Activated CD8-positive, alpha-beta memory T cell treated with anti-CD3 and anti-CD28 coated beads for 1 hour (primary cell): Measurements from ENCODE around the gene ZNF555.

Source experiments
- DNase-seq, 2 donors: peaks; one replicate each; pipeline ENCODE4 v3.0.0-alpha.2; 2020; ENCODE audit warnings: low read depth in 1 of 2; ENCODE audit errors: extremely low read depth in 1 of 2

The ZNF555 gene

DNA sequence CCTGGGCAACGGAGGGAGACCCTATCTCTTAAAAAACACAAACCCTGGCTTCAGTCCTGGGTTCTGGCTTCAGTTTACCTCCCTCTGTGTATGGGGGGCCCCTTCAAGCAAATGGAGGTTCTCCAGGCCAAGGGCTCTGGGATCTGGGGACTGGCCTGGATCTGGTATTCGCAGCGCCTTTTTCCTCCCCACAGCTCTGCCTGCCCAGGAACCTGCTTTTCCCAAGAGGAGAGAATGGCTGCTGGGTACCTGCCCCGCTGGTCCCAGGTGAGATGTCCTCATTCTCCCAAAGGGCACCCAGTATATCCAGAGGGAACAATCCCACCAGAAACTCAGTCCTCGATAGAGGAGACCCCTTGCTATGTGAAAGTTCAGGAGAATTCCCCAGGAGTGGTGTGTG is 18.4 kb upstream of the ZNF555 start:
- no peak for DNase-seq

DNA sequence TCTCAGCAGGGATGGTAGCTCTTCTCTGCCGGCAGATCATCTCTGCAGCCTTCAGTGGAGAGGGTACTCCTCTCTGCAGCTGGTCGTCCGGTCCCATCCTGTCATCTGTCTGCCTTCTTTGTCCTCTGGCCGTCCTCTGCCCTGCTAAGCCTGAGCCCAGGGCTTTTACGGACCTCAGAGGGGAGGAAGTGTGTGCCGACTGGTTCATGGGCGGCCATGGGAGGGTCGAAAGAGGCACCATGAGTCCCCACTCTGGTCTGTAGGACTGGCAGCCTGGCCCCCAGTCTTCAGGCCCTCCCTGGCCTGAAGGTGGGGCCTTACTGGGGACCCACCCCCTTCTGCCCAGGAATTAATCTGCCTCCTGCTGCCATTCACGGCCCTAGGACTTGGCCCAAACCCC is 17.6 kb upstream of the ZNF555 start:
- DNase-seq: no peak

GRCh38 chr19:2824129-2824528 is 17.1 kb upstream of the ZNF555 start:
- DNase-seq: no peak

DNA sequence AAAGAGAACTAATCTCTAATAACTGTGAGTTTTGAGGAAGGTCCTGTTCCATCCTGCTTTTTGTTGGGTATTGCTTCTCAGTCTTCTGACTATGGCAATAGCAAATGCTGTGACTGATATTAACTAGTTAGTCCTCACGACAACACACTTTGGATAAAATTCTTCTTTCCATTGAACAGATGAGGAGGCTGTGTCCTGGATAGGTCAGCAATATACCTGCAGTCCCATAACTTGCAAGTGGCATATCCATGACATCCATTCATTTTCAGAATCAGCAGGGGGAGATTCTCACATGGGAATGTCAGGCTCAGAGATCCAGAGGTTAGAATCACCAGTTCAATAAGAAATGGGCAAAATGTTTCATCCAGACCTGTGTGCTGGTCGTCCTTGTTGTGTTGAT is 14.3 kb upstream of the ZNF555 start:
- no peak for DNase-seq

DNA sequence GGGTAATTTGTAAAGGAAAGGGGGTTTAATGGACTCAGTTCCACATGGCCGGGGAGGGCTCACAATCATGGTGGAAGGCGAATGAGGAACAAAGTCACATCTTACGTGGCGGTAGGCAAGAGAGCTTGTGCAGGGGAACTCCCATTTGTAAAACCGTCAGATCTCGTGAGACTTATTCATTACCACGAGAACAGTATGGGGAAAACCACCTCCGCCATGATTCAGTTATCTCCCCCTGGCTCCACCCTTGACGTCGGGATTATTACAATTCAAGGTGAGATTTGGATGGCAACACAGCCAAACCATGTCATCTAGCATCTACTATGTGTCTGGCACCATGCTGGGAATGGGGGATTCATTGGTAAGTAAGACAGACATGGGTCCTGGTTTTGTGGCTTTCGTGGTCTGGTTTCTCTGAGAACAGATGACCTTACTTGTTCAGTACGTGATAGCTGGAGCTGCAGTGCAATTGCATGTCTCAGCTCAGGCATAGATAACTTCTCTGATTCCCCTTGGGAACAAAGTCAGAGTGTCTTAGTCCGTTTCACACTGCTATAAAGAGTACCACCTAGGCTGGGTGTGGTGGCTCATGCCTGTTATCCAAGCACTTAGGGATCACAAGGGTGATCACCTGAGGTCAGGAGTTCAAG is 13.3 kb upstream of the ZNF555 start:
- DNase-seq: no peak

- DNase-seq: no peak
These were observed 6.9 kb upstream of the ZNF555 start for GRCh38 chr19:2834294-2834871.

GRCh38 chr19:2837430-2837829 is 3.8 kb upstream of the ZNF555 start:
- DNase-seq: no peak

DNA sequence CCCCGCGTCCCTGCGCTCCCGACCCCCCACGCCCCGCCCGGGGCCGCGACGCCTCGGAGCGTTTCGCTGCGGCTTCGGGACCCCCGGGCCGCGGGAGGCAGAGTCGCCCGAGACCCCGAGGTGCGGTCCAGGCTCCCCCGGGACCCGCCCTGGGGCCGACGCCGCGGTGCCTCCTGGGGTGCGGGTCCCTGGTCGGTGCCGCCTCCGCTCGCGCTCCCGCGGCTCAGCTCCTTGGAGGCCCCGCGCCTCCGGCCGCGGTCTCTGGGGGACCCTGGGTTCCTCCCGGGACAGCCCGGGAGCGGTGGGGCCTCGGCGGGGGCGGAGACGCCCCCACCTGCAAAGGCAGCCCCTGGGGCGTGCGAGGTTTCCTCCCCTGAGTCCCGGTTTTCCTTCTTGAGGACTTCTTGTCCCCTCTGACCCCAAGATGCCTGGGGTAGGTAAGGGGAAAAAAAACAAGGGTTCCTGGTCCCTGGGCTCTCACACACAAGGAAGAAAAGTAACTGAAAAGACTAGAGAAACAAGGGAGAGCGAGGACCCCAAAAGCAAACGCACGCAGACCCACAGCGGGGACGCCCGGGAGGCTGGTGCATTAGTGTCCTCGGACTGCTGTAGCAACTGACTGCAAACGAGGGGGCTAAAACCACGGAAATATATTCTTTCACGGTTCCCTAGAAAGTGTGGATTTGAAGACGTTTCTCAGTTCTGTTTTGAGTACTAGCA is 740 bp downstream of the ZNF555 start:
- no peak for DNase-seq

- DNase-seq: no peak
These were observed 3.8 kb downstream of the ZNF555 start for GRCh38 chr19:2845107-2845506.

DNA sequence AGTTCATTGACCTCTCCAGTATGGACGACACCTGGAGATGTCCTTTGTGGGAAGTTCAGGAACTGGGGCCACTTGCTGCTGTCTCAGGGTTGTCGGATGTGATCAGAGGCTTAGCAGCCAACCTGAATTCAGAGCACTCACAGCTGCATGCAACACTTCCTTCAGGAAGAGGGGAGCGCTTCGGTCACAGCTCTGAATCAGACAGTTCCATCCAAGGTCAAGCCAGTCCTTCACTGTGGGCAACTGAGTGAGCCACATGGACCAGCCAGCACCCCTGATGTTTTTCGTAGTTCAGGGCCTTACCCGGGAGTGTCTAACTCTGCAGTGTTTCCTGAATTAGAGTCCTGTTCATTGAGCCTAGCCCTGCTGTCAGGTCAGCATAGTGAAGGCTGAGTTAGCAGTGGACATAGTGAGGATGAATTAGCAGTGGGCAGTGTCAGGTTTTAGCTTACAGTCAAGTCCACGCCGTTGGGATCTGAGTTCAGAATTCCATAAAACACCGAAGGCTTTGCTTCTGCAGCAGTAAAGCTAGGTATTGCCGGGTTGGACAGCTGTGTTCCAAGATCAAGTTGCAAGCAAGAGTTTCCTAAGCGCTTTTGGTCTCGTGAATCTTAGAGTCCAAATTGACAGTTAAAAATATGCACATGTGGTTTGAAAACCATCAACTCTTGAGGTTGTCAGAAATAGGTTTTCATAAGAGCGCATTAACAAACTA is 5.1 kb downstream of the ZNF555 start:
- no peak for DNase-seq

DNA sequence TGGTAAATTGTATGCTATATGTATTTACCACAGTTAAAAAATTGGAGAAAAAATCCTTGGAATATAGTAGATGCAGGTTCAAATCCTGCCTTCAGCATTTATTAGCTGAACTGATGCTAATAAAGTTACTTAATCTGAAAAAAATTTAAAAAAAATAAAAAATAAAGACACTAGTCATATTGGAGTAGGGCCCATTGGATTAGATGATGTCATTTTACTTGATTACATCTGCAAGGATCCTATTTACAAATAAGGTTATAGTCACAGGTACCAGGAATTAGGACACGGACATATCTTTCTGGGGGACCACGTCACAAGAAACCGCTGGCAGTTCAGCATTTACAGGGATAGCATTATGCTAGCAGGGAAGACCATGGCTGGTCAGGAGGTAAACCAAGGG is 6.2 kb downstream of the ZNF555 start:
- DNase-seq: no peak

GRCh38 chr19:2848616-2849015 is 7.3 kb downstream of the ZNF555 start:
- no peak for DNase-seq

- DNase-seq: no peak
These were observed 9.1 kb downstream of the ZNF555 start for GRCh38 chr19:2850256-2850925.

GRCh38 chr19:2852598-2852997 is 11.3 kb downstream of the ZNF555 start:
- DNase-seq: no peak

DNA sequence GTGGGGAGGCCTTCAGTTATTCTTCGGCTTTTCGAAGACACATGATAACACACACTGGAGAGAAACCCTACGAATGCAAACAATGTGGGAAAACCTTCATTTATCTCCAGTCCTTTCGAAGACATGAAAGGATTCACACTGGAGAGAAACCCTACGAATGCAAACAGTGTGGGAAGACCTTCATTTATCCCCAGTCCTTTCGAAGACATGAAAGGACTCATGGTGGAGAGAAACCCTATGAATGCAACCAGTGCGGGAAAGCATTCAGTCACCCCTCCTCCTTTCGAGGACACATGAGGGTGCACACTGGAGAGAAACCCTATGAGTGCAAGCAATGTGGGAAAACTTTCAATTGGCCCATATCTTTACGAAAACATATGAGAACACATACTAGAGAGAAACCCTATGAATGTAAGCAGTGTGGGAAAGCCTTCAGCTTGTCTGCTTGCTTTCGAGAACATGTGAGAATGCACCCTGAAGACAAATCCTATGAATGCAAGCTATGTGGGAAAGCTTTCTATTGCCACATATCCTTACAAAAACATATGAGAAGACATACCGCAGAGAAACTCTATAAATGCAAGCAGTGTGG is 11.8 kb downstream of the ZNF555 start:
- DNase-seq: no peak

DNA sequence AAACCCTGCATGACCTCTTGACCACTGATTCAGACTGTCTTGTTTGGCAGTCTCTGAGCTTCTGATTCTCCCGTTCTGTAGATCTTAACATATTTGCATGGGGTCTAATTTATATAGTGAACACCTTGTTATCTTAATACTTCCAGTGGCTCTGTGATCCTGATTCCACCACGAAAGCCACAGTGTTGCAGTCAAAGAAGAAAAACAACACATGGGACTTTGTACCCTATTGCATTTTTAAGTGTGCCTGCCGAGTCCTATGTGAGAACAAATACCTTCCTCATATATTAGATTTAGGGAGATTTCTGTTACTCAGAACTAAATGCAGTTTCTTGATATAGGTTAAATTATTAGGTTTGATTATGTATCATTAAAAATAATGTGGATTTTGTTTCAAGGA is 13.6 kb downstream of the ZNF555 start:
- no peak for DNase-seq

DNA sequence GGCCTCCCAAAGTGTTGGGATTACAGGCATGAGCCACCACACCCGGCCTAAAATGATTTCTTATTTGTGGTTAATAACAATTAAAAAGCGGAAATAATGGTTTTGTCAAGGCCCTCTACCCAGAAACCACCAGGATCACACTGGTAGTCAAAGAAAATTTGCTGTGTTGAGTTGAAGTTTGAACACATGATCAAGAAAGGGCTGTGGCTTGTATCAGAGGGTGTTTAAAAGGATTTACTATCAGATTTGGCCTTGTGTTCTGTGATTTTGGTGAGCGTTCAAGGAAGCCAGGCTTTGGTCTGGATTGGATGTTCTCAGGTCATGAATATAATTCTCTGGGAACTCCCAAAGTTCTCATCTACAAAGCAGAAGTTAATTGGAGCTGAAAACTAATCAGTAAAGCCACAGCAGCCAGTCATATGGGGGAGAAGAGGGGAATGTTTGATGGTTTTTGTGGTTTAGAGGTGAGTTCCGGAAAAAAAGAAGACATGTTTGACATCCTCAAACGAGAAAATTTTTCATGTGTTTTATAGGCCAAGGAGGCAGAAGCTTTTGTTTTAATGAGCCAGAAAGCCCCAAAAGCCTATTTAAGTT is 15.3 kb downstream of the ZNF555 start:
- DNase-seq: no peak

GRCh38 chr19:2858864-2859263 is 17.6 kb downstream of the ZNF555 start:
- DNase-seq: no peak

DNA sequence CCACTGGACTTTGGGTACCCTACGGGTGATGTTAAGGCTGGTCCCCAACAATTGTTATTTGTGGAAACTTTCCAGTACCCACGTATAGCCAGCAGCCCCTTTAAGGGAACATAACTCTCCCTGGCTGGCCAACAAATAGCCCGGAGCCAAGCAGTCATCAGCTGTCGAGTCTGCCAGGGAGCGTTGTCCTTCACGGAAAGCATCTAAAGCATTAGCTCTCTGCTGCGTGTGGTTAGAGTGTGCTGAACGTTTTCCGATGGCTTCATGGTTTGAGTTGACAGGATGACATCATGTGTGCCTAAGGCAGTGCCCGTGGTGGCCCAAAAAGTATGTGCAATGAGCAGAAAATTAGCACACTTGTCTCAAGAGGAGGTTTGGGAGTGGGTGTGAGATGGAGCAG is 22.5 kb downstream of the ZNF555 start:
- DNase-seq: no peak

DNA sequence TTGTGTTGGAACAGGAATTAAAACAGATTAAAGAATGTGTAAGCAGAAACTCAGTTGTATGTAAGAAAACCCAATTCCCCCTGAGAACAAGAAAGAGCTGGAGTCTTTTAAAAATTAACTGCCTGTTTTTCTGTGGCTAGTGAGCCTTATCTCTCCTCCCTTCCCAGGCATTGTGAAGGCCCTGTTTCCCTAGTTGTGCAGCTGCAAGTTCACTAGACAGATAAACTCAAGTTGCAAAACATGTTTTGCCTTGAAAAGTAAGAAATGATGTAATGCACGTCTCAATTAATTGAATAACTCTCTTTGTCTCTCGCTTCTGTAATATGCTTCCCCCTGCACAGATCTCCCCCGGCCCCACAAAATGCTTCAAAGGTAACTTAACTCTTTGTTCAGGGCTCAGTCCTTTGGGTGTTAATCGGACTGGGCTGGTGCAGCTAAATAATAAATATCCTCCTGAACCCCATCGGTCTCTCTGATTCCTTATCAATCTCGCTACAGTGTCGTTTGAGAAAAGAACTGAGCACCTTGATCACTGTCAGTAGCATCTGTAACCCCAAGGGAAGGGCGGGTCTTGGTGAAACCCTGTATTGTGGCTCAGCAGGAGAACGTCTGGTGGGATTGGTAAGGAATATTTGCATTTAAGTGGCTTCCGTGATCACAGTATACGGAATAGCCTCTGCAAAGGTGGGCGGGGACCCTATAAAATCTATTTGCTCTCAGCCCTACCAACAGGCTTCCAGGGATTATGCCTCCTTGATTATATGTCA is 24.2 kb downstream of the ZNF555 start:
- DNase-seq: no peak
